Measurements from ENCODE around the gene ZBTB17. TPM values are rescaled to one million over a fixed set of nuclear protein-coding genes. Genes with fewer than 3 reads are reported as not detected.

Gene ZBTB17
- total and polyA plus RNA-seq, 10 of the 15 experiments (the other 5 are each of a cell fraction or from before 2014, with no cell fraction given): 0.87 to 59.4 (median 38.7) TPM

GRCh38 chr1:15992582-15993500 is 16.9 kb upstream of the ZBTB17 start (continued):
- no peak for TF ChIP-seq PRDM15 (CRISPR knock-in tag; IDR thresholded peaks at IDR 0.05)
- TF ChIP-seq SP1 (IDR thresholded peaks at IDR 0.05; ENCODE audit: low read depth, low read length): no peak
- no peak for TF ChIP-seq BCLAF1 (IDR thresholded peaks at IDR 0.05)
- TF ChIP-seq MEF2A (IDR thresholded peaks at IDR 0.05; ENCODE audit: insufficient read depth, low read depth, low read length): no peak
- TF ChIP-seq PAX5 (IDR thresholded peaks at IDR 0.05; ENCODE audit: borderline replicate concordance, low read depth, low read length): no peak
